GM21723 (cell line): ENCODE data around the gene SRSF7.
A peak's percentile ranks its signal among the peaks of the same experiment; 100 is the strongest.
"Not testable (repeated sequence)": the region's sequence is repeated elsewhere in the genome, so short reads cannot be mapped to it uniquely, and the experiment has no call there.

Source experiments
- ATAC-seq: cut with Tn5 transposase; IDR thresholded peaks from one replicate; pipeline ENCODE4 v1.9.1; 2021; ENCODE audit warnings: mild to moderate bottlenecking, moderate library complexity; ENCODE audit not compliant: unreplicated experiment

The SRSF7 gene

GRCh38 chr2:38754506-38754905 lies 3.3 kb upstream of the SRSF7 start:
- no peak for ATAC-seq

- no peak for ATAC-seq
Observed at GRCh38 chr2:38754049-38754448, 2.9 kb upstream of the SRSF7 start.

GRCh38 chr2:38751596-38752410 lies 642 bp upstream of the SRSF7 start:
- ATAC-seq, result no peak

GRCh38 chr2:38750011-38750890 lies 910 bp downstream of the SRSF7 start:
- ATAC-seq, result peak; percentile 50

GRCh38 chr2:38748943-38749804 lies 2.0 kb downstream of the SRSF7 start:
- ATAC-seq, result no peak

- no peak for ATAC-seq
Observed at GRCh38 chr2:38748391-38748790, 2.8 kb downstream of the SRSF7 start.

- ATAC-seq, result no peak
Observed at GRCh38 chr2:38747819-38748218, 3.3 kb downstream of the SRSF7 start.

GRCh38 chr2:38747007-38747424 lies 4.1 kb downstream of the SRSF7 start:
- no peak for ATAC-seq

- no peak for ATAC-seq
Observed at GRCh38 chr2:38745267-38745666, 5.9 kb downstream of the SRSF7 start.

- ATAC-seq, result no peak
Observed at GRCh38 chr2:38744399-38744780, 6.8 kb downstream of the SRSF7 start.

GRCh38 chr2:38743672-38744398 lies 7.3 kb downstream of the SRSF7 start:
- ATAC-seq, result no peak

GRCh38 chr2:38742797-38743559 lies 8.2 kb downstream of the SRSF7 start:
- ATAC-seq, result no peak

- no peak for ATAC-seq
Observed at GRCh38 chr2:38740851-38741731, 10.1 kb downstream of the SRSF7 start.

GRCh38 chr2:38739524-38739923 lies 11.6 kb downstream of the SRSF7 start:
- ATAC-seq, result no peak

GRCh38 chr2:38737925-38738324 lies 13.2 kb downstream of the SRSF7 start:
- ATAC-seq, result no peak

- ATAC-seq, result not testable (repeated sequence)
Observed at GRCh38 chr2:38737000-38737698, 14.0 kb downstream of the SRSF7 start.

GRCh38 chr2:38735999-38736320 lies 15.2 kb downstream of the SRSF7 start:
- no peak for ATAC-seq
